SKM-1 (cell line): ENCODE measurements around the gene MIPEP.

Experiments used
- DNase-seq: peaks from one replicate; lab custom pipeline; 2025; ENCODE audit not compliant: unreplicated experiment; lab: John Stamatoyannopoulos, UW

The MIPEP gene

DNA sequence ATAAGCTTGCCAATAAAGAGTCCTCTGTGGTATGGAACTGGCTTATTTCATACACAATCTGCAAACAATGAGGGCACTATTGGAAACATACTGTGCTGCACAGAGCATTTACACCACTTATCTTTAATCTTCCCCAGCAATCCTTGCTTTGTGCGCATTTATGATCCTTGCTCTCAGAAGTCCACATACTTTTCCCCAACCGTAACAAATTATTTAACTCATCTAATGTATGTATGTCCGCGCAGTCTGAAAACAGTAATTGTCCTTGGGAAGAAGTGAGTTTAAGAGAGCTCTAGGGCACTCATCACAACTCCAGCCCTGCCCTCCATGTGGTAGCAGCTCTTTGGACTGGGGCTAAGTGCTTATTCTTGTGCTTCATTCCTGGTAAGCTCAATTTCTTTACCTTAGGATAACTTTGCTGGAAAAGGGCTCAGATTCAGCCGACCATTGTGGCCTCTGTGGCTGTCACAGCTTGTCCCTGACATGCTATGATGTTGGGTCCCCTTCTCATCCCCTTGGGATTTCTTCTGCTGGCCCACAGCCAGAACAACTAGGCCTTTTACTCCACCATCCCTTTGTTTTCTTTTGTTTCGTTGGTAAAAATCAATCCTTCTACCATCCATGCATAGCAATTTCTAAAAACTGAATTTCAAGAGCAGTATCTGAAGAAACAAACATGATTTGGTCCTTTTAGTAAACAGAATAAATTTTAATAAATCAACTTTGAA is 166.3 kb downstream of the MIPEP start:
- DNase-seq, result no peak

GRCh38 chr13:23718996-23719395 is 170.2 kb downstream of the MIPEP start:
- DNase-seq, result no peak

DNA sequence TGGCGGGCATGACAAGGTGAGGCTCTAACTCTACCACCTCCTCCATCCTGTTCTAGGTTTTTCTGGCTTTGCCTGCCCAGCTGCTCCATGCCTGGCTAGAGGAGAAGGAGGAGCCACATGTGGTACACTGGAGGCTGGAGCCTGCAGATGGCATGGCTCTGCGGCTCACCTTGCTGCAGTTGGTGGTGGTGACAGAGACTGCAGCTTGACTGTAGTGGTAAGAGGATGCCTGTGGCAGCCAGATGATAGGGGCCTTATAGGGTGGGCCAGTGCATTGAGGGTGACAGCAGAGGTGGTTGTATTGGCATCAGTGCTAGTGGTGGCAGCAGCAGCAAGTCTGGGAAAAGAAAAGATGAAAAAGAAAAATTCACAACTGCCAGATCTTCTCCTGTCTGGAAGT is 172.8 kb downstream of the MIPEP start:
- DNase-seq, result no peak

DNA sequence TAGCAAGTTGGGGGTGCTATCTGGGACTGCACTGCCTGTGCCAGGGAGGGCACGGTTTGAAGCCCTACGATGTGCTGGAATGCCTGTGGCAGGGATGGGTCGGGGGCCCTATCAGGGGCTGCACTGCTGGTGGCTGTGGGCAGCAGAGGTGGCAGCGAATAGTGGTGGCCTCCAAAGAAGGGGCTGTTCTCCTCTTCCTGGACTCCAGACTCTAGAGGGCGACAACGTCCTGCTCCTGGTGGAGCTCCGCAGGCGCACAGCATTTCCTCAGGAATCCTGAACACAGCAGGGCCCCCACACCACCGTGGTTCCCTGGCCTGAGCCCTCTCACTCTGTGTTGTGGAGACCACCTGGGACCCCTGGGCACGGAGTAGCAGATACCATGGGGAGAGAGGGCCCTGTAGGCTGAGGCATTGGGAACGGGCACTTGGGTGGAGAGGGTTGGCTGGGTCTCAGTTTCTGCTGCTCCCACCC is 173.4 kb downstream of the MIPEP start:
- DNase-seq, result no peak

GRCh38 chr13:23715092-23715761 is 174.0 kb downstream of the MIPEP start:
- DNase-seq, result no peak

DNA sequence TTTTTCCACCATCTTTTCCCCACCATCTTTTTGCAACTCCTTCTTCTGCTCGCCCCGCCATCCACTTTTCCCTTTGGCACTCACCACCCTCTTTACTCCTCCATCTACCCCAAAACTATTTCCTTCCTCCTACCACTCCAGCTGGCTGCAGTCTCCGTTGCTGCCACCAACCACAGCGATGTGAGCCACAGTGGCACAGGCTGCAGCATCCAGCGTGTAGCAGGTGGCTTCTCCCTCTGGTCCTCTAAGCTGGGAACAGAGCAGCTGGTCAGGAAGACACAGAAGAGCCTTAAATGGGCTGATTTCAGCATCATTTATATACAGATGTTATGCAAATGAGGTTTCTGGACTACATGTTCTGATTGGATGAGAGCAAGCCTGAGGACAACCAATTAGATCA is 174.5 kb downstream of the MIPEP start:
- no peak for DNase-seq

GRCh38 chr13:23711355-23711754 is 177.8 kb downstream of the MIPEP start:
- DNase-seq, result no peak

DNA sequence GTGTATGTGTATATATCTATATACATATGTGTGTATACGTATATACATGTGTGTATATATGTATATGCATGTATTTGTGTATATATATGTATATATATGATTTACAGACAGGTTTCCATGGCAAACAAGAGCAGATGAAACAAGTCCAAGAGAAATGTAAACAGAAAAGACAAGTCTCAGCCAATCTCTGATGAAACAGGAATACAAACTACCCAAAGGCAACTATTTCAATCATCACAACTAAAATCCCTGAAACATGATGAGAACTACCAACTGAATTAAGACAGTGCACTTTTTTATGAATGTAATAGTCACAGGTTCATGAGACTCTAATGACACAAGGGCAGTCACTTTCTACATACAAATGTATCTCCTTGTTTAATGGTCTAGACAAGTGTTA is 178.8 kb downstream of the MIPEP start:
- DNase-seq, result no peak

- no peak for DNase-seq
Measured at GRCh38 chr13:23709536-23709935, 179.7 kb downstream of the MIPEP start.

GRCh38 chr13:23707674-23708073 is 181.5 kb downstream of the MIPEP start:
- no peak for DNase-seq

DNA sequence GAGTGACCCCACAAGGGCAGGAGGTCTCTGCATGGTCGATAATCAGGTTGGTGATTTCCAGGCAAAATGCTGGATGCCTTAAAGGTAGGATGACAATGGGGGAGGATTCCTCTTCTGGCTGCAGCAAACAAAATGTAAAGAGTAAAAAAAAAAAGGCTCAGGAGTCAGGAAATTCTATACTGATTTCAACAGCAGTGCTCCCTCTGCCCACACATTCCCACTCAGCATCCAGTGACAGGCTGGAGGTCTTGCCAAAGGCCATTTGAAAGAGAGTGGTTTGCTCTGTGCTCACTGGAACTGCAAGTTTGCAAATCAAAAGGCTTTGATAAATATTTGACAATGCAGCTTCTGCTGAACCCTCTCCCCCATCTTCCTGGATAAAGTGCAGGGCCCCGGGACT is 183.6 kb downstream of the MIPEP start:
- no peak for DNase-seq

GRCh38 chr13:23703246-23703860 is 185.8 kb downstream of the MIPEP start:
- DNase-seq, result no peak

DNA sequence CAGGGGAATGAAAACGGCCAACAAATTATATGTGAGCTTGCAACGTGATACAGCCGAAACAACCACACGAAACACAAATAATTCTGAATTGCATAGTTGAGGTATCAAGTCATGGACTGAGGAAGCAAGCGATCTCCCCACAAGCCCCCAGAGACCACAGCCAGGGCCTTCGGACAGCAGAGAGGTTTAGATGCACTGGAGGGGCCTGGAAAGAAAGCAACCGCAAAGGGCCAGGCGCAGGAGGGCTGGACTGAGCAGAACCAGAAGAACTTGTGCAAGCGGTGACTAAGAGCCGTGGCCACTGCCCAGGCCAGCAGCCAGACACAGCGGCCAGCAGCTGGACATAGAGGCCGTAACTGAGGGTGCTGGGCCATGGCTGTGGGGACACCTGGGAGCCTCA is 187.6 kb downstream of the MIPEP start:
- no peak for DNase-seq

GRCh38 chr13:23701186-23701585 is 188.0 kb downstream of the MIPEP start:
- no peak for DNase-seq

- no peak for DNase-seq
Measured at GRCh38 chr13:23699271-23699670, 189.9 kb downstream of the MIPEP start.

GRCh38 chr13:23697772-23698313 is 191.4 kb downstream of the MIPEP start:
- no peak for DNase-seq

- DNase-seq, result no peak
Measured at GRCh38 chr13:23696610-23697009, 192.6 kb downstream of the MIPEP start.

DNA sequence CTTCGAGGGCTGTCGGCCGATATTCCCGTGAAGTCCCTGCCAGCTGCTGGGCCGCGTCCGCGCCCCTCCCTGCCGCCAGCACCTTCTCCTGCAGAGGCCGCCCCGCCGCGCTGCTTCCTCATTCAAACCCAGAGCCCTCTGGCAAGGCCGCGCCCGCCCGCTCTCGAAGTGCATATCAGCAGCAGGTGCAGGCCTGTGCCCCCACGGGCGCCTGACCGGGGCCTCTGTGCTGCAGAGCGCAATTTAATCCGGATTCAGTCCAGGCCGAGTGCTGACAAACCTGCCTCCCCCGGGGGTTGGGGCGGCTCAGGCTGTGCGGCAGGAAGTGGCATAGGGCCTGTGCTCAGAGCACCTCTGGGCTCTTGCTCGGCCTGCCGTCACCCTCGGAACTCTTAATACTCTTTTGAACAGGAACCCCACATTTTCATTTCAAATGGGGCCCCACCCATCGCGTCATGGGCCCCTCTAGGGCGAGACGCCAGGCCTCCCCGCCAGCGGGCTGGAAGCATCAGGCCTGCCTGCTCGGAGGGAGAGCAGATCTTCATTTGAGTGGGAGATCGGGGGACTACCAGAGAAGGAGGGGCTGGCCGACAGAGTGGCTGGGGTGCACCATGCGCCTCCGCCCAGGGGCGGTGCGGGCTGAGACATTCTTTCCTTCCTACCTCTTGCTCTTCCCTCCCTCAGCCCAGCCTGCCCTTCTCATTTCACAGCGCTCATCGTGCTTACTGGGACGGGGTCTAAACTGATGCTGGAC is 193.3 kb downstream of the MIPEP start:
- DNase-seq, result no peak

- DNase-seq, result no peak
Measured at GRCh38 chr13:23695196-23695595, 194.0 kb downstream of the MIPEP start.

DNA sequence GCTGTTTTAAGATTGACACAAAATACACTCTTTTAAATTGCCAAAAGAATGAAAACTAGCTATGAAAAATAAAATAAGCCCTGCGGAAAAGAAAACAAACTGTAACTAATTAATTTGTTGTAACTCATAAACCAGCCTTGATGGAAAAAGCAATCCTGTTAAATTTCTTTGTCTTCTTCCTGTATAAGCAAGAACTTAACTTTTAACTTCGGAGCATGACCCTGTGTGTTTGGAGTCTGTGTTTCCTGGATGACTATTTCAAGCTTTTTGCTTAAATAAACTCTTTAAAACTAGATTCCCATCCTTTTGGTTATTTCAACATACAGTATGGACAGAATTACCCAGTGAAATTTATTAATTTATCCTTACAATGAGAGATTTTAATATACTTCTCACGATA is 196.4 kb downstream of the MIPEP start:
- no peak for DNase-seq

- DNase-seq, result no peak
Measured at GRCh38 chr13:23690668-23691067, 198.5 kb downstream of the MIPEP start.
